ENCODE results near the gene CEP295NL.

DNA sequence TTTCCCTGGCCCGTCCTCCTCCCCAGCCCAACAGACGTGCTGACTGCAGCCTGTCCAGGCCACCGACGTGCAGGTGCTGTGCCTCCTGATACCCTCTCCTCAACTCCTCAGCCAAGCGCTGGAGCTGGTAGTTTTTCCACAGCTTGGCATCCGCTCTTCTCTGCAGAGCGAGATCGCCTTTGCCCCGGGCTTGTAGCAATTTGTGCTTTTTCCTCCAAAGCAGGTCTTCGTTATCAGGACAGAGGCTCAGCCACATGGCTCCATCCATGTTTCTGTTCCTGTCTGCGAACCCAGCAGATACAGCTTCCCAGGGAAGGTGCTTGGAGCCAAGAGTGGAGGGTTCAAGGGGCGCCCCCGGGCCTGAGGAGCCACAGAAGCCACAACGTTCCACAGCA is 10.9 kb downstream of the CEP295NL start:
- no peak for TF ChIP-seq RFX1 (IDR thresholded peaks at IDR 0.05)
- no peak for TF ChIP-seq POLR2A (IDR thresholded peaks at IDR 0.05; ENCODE audit: insufficient read depth in 1 of 2, low read depth in 2 of 2, low read length in 2 of 2)
- TF ChIP-seq, protein P1, sequence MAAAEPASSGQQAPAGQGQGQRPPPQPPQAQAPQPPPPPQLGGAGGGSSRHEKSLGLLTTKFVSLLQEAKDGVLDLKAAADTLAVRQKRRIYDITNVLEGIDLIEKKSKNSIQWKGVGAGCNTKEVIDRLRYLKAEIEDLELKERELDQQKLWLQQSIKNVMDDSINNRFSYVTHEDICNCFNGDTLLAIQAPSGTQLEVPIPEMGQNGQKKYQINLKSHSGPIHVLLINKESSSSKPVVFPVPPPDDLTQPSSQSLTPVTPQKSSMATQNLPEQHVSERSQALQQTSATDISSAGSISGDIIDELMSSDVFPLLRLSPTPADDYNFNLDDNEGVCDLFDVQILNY (CRISPR knock-in tag; conservative IDR thresholded peaks at IDR 0.05), result no peak
- TF ChIP-seq RFX5 (IDR thresholded peaks at IDR 0.05; ENCODE audit: low read depth, low read length), result no peak
- no peak for TF ChIP-seq TP53 (CRISPR knock-in tag; conservative IDR thresholded peaks at IDR 0.05)
- TF ChIP-seq ZNF530 (CRISPR knock-in tag; IDR thresholded peaks at IDR 0.05; ENCODE audit: low read depth), result no peak
- TF ChIP-seq, protein P2, sequence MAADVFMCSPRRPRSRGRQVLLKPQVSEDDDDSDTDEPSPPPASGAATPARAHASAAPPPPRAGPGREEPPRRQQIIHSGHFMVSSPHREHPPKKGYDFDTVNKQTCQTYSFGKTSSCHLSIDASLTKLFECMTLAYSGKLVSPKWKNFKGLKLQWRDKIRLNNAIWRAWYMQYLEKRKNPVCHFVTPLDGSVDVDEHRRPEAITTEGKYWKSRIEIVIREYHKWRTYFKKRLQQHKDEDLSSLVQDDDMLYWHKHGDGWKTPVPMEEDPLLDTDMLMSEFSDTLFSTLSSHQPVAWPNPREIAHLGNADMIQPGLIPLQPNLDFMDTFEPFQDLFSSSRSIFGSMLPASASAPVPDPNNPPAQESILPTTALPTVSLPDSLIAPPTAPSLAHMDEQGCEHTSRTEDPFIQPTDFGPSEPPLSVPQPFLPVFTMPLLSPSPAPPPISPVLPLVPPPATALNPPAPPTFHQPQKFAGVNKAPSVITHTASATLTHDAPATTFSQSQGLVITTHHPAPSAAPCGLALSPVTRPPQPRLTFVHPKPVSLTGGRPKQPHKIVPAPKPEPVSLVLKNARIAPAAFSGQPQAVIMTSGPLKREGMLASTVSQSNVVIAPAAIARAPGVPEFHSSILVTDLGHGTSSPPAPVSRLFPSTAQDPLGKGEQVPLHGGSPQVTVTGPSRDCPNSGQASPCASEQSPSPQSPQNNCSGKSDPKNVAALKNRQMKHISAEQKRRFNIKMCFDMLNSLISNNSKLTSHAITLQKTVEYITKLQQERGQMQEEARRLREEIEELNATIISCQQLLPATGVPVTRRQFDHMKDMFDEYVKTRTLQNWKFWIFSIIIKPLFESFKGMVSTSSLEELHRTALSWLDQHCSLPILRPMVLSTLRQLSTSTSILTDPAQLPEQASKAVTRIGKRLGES (CRISPR knock-in tag; IDR thresholded peaks at IDR 0.05; ENCODE audit: borderline replicate concordance), result no peak
- no peak for TF ChIP-seq SMAD1 (CRISPR knock-in tag; IDR thresholded peaks at IDR 0.05; ENCODE audit: borderline replicate concordance, low read depth)
- TF ChIP-seq MEIS2 (CRISPR knock-in tag; IDR thresholded peaks at IDR 0.05), result no peak

Measured in HepG2 (cell line).